K562 (cell line): ENCODE measurements around the gene DCHS2. TPM values are rescaled to one million over a fixed set of nuclear protein-coding genes. Genes with fewer than 3 reads are reported as not detected.
A peak's percentile ranks its signal among the peaks of the same experiment; 100 is the strongest.

ENCODE experiments used
- ATAC-seq: fragments of 200-7000 bp; cut with Tn5 transposase; 3 replicates; pipeline ENCODE4 v1.9.1; 2020; ENCODE audit warnings: moderate library complexity
- BruUV-seq: library from RNA; stranded (reverse); fragments of 400-500 nt; replicated peaks from 2 replicates; lab custom pipeline; 2021; lab: Mats Ljungman, UMichigan
- CTCF ChIA-PET: fragments of 300-600 bp; formaldehyde crosslinking; extraction: SDS; loops from one replicate; lab custom pipeline; 2021; ENCODE audit warnings: low intra/inter-chr PET ratio; lab: Yijun Ruan, JAX
- POLR2A ChIA-PET: fragments of 300-600, 350-650 bp; sonication (Branson Sonifier 250); formaldehyde crosslinking; extraction: SDS; loops from one replicate; lab custom pipeline; 2021; ENCODE audit warnings: antibody characterized with exemption, inconsistent platforms; lab: Yijun Ruan, JAX
- DNase-seq, 4 experiments: peaks; one replicate each; pipeline versions ENCODE4 v3.0.0 to v3.0.0-alpha.2; 2011 to 2018; ENCODE audit warnings: low spot score in 3 of 4, mixed read lengths in 3 of 4; ENCODE audit errors: extremely low read depth in 1 of 4
- FAIRE-seq: peaks from 2 replicates; lab custom pipeline; 2011; peaks lifted over from hg19 to GRCh38; lab: Jason Lieb, UNC
- H2AFZ ChIP-seq: 2 replicates; pipeline ENCODE4 v1.6.0; 2011; ENCODE audit warnings: low read depth, low read length, control low read depth, inconsistent platforms
- H3K27ac ChIP-seq: fragments of 200-600 bp; 3 replicates; pipeline ENCODE4 v1.8.0; 2011; ENCODE audit warnings: low read depth, mild to moderate bottlenecking, control low read depth, inconsistent platforms, low read length, moderate library complexity, mixed read lengths; ENCODE audit errors: extremely low read depth
- H3K27me3 ChIP-seq, 2 experiments: fragments of 300-600 bp in 1 of 2; 2 replicates in 1 of 2; 3 replicates in 1 of 2; pipeline versions ENCODE4 v1.6.0 to v1.8.0; 2011; ENCODE audit warnings: inconsistent platforms in 2 of 2, low read length in 2 of 2, mild to moderate bottlenecking in 1 of 2, mixed read lengths in 1 of 2, moderate library complexity in 1 of 2; ENCODE audit not compliant: control insufficient read depth in 2 of 2, insufficient read depth in 2 of 2
- H3K36me3 ChIP-seq: fragments of 300-600 bp; 3 replicates; pipeline ENCODE4 v1.8.0; 2011; ENCODE audit warnings: mild to moderate bottlenecking, low read length, inconsistent platforms; ENCODE audit not compliant: control insufficient read depth, insufficient read depth
- H3K4me1 ChIP-seq, 2 experiments: fragments of 200-600 bp in 1 of 2; replicated peaks in 1 of 2; 2 replicates in 1 of 2; 3 replicates in 1 of 2; pipeline versions ENCODE4 v1.5.1 to v1.8.0; 2011; ENCODE audit warnings: inconsistent platforms in 2 of 2, low read length in 2 of 2, mild to moderate bottlenecking in 1 of 2, mixed read lengths in 1 of 2, moderate library complexity in 1 of 2; ENCODE audit not compliant: control insufficient read depth in 2 of 2, insufficient read depth in 2 of 2
- H3K4me2 ChIP-seq: 2 replicates; pipeline ENCODE4 v1.6.1; 2011; ENCODE audit warnings: low read length, control low read depth, inconsistent platforms, mixed read lengths; ENCODE audit not compliant: insufficient read depth
- H3K4me3 ChIP-seq: fragments of 200-600 bp; sonication (generic), shearing (Covaris generic); 2 replicates; pipeline ENCODE4 v1.5.1; 2016; ENCODE audit warnings: control low read depth, inconsistent platforms
- H3K79me2 ChIP-seq: fragments of 200-600 bp; 3 replicates; pipeline ENCODE4 v1.8.0; 2011; ENCODE audit warnings: low read length, inconsistent platforms; ENCODE audit not compliant: control insufficient read depth, insufficient read depth
- H3K9ac ChIP-seq, 2 experiments: 2 replicates each; pipeline versions ENCODE4 v1.6.0 to v1.6.1; 2011; ENCODE audit warnings: low read depth in 2 of 2, low read length in 2 of 2, control low read depth in 1 of 2, inconsistent platforms in 1 of 2, mild to moderate bottlenecking in 1 of 2, mixed read lengths in 1 of 2; ENCODE audit not compliant: insufficient read depth in 1 of 2
- H3K9me1 ChIP-seq: one replicate; pipeline ENCODE4 v1.6.0; 2011; ENCODE audit warnings: inconsistent platforms, mild to moderate bottlenecking, low read length, moderate library complexity; ENCODE audit not compliant: control insufficient read depth, insufficient read depth
- H3K9me3 ChIP-seq: replicated peaks from 2 replicates; pipeline ENCODE4 v1.5.1; 2011; ENCODE audit warnings: low read depth, low read length, inconsistent platforms; ENCODE audit not compliant: control insufficient read depth, insufficient read depth
- H4K20me1 ChIP-seq: replicated peaks from 2 replicates; pipeline ENCODE4 v1.6.1; 2011; ENCODE audit warnings: low read length, inconsistent platforms, mixed read lengths; ENCODE audit not compliant: control insufficient read depth, insufficient read depth
- ASH1L ChIP-seq: fragments of 450-650 bp; IDR thresholded peaks from 2 replicates; pipeline ENCODE4 v1.6.1; 2018; ENCODE audit warnings: borderline replicate concordance, mild to moderate bottlenecking, low read depth; ENCODE audit not compliant: partially characterized antibody
- BCOR ChIP-seq: fragments of 450-650 bp; IDR thresholded peaks from 2 replicates; pipeline ENCODE4 v1.6.1; 2016
- BHLHE40 ChIP-seq: IDR thresholded peaks from 2 replicates; pipeline ENCODE4 v1.6.1; 2011; ENCODE audit warnings: low read length, improper control_type of control experiment
- CBX2 ChIP-seq: fragments of 200-600 bp; sonication (generic); IDR thresholded peaks from one replicate; pipeline ENCODE4 v1.6.1; 2012; ENCODE audit warnings: mild to moderate bottlenecking, low read length, inconsistent platforms; ENCODE audit not compliant: insufficient read depth, poor library complexity, severe bottlenecking
- DIDO1 ChIP-seq: fragments of 450-650 bp; IDR thresholded peaks from 2 replicates; pipeline ENCODE4 v1.6.1; 2016; ENCODE audit warnings: low read depth, missing biosample characterization, missing genetic modification characterization
- FUS ChIP-seq: fragments of 200-400 bp; formaldehyde crosslinking; optimal IDR thresholded peaks from 2 replicates; pipeline ENCODE3; 2017; ENCODE audit warnings: low read depth, low read length
- GABPB1 ChIP-seq: sonication (generic); formaldehyde crosslinking; IDR thresholded peaks from 2 replicates; pipeline ENCODE4 v1.8.0; 2022; ENCODE audit warnings: mild to moderate bottlenecking, missing genetic modification reagents
- HCFC1 ChIP-seq: IDR thresholded peaks from 2 replicates; pipeline ENCODE4 v1.6.1; 2012; ENCODE audit warnings: low read depth, low read length, improper control_type of control experiment
- KDM1A ChIP-seq, 2 experiments: fragments of 450-650 bp; IDR thresholded peaks; 2 replicates each; pipeline ENCODE4 v1.6.1; 2016; ENCODE audit warnings: mild to moderate bottlenecking in 2 of 2
- MTF1 ChIP-seq: fragments of 250-450 bp; sonication (Bioruptor Pico); IDR thresholded peaks from 2 replicates; pipeline ENCODE4 v1.9.0; 2021; ENCODE audit warnings: moderate library complexity, mild to moderate bottlenecking, inconsistent platforms, borderline replicate concordance
- RBM25 ChIP-seq: fragments of 200-400 bp; formaldehyde crosslinking; IDR thresholded peaks from 2 replicates; pipeline ENCODE4 v1.6.1; 2018; ENCODE audit warnings: low read length, low read depth, moderate library complexity; ENCODE audit not compliant: severe bottlenecking
- TARDBP ChIP-seq: fragments of 450-650 bp; IDR thresholded peaks from 2 replicates; pipeline ENCODE4 v1.6.1; 2016
- ZBTB5 ChIP-seq: fragments of 450-650 bp; IDR thresholded peaks from 2 replicates; pipeline ENCODE4 v1.6.1; 2017; ENCODE audit warnings: antibody characterized with exemption
- ZFP36 ChIP-seq: fragments of 150-350 bp; IDR thresholded peaks from 2 replicates; pipeline ENCODE4 v1.6.1; 2018; ENCODE audit warnings: low read length, low read depth; ENCODE audit not compliant: partially characterized antibody
- ZKSCAN8 ChIP-seq: fragments of 200-800 bp; sonication (Bioruptor generic); IDR thresholded peaks from 2 replicates; pipeline ENCODE4 v1.6.1; 2016; ENCODE audit warnings: missing genetic modification characterization, missing compliant biosample characterization
- WGBS: fragments of 100-300 bp; shearing (Covaris generic); methylation state at CpG from one replicate; pipeline ENCODE4 v1.1.6; 2016; ENCODE audit warnings: low coverage, mixed read lengths; ENCODE audit not compliant: insufficient coverage; ENCODE audit errors: missing lambda C conversion rate; 5-methylcytosine and 5-hydroxymethylcytosine counted together
- in situ Hi-C: fragments of 300-500 bp; cut with MboI; formaldehyde crosslinking; loops from 4 replicates; pipeline ENCODE4 v1.15.0; 2018; ENCODE audit warnings: inconsistent platforms, mixed read lengths
- intact Hi-C: fragments of 100-400 bp; cut with micrococcal nuclease; formaldehyde crosslinking; loops from 2 replicates; pipeline ENCODE4 v1.14.2; 2022
- polyA plus RNA-seq, 8 experiments: library from polyadenylated mRNA; depleted of rRNA in 4 of 8; stranded (reverse) in 5 of 8; unstranded in 3 of 8; fragments of >200 nt; fragmentation: Nextera tagmentation in 2 of 8; fragmentation: Illumina TruSeq in 1 of 8; extraction: Ambion mirVana in 2 of 8; extraction: Trizol in 1 of 8; gene quantifications; 2 replicates each; pipeline versions ENCODE4 v1.2.1 to v1.2.3, GENCODE V29; 2011 to 2014; ENCODE audit warnings: inconsistent platforms in 1 of 8, missing spikeins in 1 of 8
- total RNA-seq, 7 experiments: library from RNA; depleted of rRNA in 6 of 7; stranded (reverse); fragments of >200 nt in 6 of 7; fragmentation: Illumina TruSeq in 2 of 7; extraction: Trizol in 2 of 7; gene quantifications; 2 replicates each; pipeline versions ENCODE4 v1.2.1 to v1.2.3, GENCODE V29; 2011 to 2021; ENCODE audit warnings: low replicate concordance in 1 of 7
- TF ChIP-seq, protein P1 (sequence below): fragments of 450-650 bp; formaldehyde crosslinking; IDR thresholded peaks from 2 replicates; pipeline ENCODE4 v1.4.0; 2022; ENCODE audit warnings: missing genetic modification characterization
- TF ChIP-seq, protein P2 (sequence below): sonication (generic); formaldehyde crosslinking; IDR thresholded peaks from 2 replicates; pipeline ENCODE4 v1.8.1; 2022; ENCODE audit warnings: missing genetic modification reagents
- TF ChIP-seq, protein P3 (sequence below): conservative IDR thresholded peaks from 2 replicates; pipeline ENCODE4 v1.6.1; 2011; ENCODE audit warnings: low read depth, mild to moderate bottlenecking, low read length; ENCODE audit not compliant: control insufficient read depth

Gene DCHS2
- total and polyA plus RNA-seq, 9 of the 15 experiments (the other 6 are each of a cell fraction or from before 2014, with no cell fraction given), result 0.49 to 7.1 (median 5.3) TPM

- Histone ChIP-seq H4K20me1 (no peaks in the 10 kb centered on the region), H3K36me3 (no peaks in the 10 kb centered on the region), H3K4me2 (peak overlapping the region; percentile 80; the same call in 1 of the 2 replicates), H3K27me3 (no peaks in the 10 kb centered on the region), H3K4me3 (no peak overlapping the region), H3K9ac (no peak overlapping the region), H3K79me2 (no peaks in the 10 kb centered on the region), H2AFZ (peak overlapping the region; percentile 77), H3K9me1 (no peaks in the 10 kb centered on the region), H3K27ac (peak overlapping the region; percentile 76), H3K9me3 (no peaks in the 10 kb centered on the region), H3K4me1 (peaks cover 6 to 43% of the 10 kb centered on the region in 2 experiments)
- ChIA-PET POLR2A (interaction anchor here (0.7 to 1.6 kb wide), 4 partner anchors 8 to 18 kb away, joined by 3 to 5 read pairs (median 4); no protein-coding TSS in a partner anchor), CTCF (no interaction called here)
- no peak for FAIRE-seq
- WGBS, result 0% methylated on average over 1 of the region's 1 CpG
- peak; percentile 65 for ATAC-seq
- DNase-seq, result peak in 1 of 4 experiments; percentile 47
- BruUV-seq, result no TSS peak
- TF ChIP-seq ZBTB5 (no peak), ZKSCAN8 (CRISPR knock-in tag) (no peak), TARDBP (no peak), KDM1A (IDR thresholded peaks at IDR 0.05) (0 out of 4 replicates have a peak, but pooled peaks of 1 of the 2 experiments have one; percentile 7), FUS (no peak), BHLHE40 (no peak), ASH1L (peak; percentile 18), RBM25 (peak; percentile 62), CBX2 (no peak), GABPB1 (no peak), BCOR (peak; percentile 50; the same call in 1 of the 2 replicates), ZFP36 (peak; percentile 60), HCFC1 (no peak), MTF1 (no peak), DIDO1 (tag) (no peak)
- TF ChIP-seq, protein P1, sequence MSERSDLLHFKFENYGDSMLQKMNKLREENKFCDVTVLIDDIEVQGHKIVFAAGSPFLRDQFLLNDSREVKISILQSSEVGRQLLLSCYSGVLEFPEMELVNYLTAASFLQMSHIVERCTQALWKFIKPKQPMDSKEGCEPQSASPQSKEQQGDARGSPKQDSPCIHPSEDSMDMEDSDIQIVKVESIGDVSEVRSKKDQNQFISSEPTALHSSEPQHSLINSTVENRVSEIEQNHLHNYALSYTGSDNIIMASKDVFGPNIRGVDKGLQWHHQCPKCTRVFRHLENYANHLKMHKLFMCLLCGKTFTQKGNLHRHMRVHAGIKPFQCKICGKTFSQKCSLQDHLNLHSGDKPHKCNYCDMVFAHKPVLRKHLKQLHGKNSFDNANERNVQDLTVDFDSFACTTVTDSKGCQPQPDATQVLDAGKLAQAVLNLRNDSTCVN (CRISPR knock-in tag), result no peak
- TF ChIP-seq, protein P2, sequence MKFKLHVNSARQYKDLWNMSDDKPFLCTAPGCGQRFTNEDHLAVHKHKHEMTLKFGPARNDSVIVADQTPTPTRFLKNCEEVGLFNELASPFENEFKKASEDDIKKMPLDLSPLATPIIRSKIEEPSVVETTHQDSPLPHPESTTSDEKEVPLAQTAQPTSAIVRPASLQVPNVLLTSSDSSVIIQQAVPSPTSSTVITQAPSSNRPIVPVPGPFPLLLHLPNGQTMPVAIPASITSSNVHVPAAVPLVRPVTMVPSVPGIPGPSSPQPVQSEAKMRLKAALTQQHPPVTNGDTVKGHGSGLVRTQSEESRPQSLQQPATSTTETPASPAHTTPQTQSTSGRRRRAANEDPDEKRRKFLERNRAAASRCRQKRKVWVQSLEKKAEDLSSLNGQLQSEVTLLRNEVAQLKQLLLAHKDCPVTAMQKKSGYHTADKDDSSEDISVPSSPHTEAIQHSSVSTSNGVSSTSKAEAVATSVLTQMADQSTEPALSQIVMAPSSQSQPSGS, result no peak
- TF ChIP-seq, protein P3, sequence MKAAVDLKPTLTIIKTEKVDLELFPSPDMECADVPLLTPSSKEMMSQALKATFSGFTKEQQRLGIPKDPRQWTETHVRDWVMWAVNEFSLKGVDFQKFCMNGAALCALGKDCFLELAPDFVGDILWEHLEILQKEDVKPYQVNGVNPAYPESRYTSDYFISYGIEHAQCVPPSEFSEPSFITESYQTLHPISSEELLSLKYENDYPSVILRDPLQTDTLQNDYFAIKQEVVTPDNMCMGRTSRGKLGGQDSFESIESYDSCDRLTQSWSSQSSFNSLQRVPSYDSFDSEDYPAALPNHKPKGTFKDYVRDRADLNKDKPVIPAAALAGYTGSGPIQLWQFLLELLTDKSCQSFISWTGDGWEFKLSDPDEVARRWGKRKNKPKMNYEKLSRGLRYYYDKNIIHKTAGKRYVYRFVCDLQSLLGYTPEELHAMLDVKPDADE, result no peak
- in situ Hi-C loops (no loop called here), intact Hi-C loops (loop anchor here (2.0 kb wide), 1 partner anchor 16 kb away; no protein-coding TSS in a partner anchor)
These were observed 18.7 kb downstream of the DCHS2 start for GRCh38 chr4:154472858-154473257.
